Psoas muscle (tissue), 8 donors: Measurements from ENCODE around the gene ZBTB49. TPM values are rescaled to one million over a fixed set of nuclear protein-coding genes. Genes with fewer than 3 reads are reported as not detected.

ENCODE experiments used
- ATAC-seq, 4 donors: fragments of 200-7000 bp; cut with Tn5 transposase; one replicate each; pipeline ENCODE4 v1.9.1; 2020; ENCODE audit warnings: moderate library complexity in 3 of 4, mild to moderate bottlenecking in 2 of 4
- DNase-seq, 2 donors: peaks; one replicate each; pipeline ENCODE4 v3.0.0-alpha.2; 2020
- H3K27ac ChIP-seq: fragments of 200-600 bp; one replicate; pipeline ENCODE4 v1.8.0; 2022
- H3K27me3 ChIP-seq, 3 donors: fragments of 200-600 bp in 1 of 3; one replicate each; pipeline versions ENCODE4 v1.6.1 to v1.8.0; 2013 to 2022; ENCODE audit warnings: low read length in 2 of 3, mild to moderate bottlenecking in 2 of 3, moderate library complexity in 1 of 3; ENCODE audit not compliant: insufficient read depth in 3 of 3
- H3K36me3 ChIP-seq, 2 donors: fragments of 200-600 bp in 1 of 2; one replicate each; pipeline versions ENCODE4 v1.6.1 to v1.8.0; 2013 to 2022; ENCODE audit warnings: low read depth in 1 of 2, mild to moderate bottlenecking in 1 of 2, moderate library complexity in 1 of 2; ENCODE audit not compliant: insufficient read depth in 1 of 2
- H3K4me1 ChIP-seq: fragments of 200-600 bp; one replicate; pipeline ENCODE4 v1.8.0; 2022
- H3K4me3 ChIP-seq: fragments of 200-600 bp; one replicate; pipeline ENCODE4 v1.8.0; 2022; ENCODE audit warnings: mild to moderate bottlenecking
- H3K9me3 ChIP-seq: fragments of 200-600 bp; one replicate; pipeline ENCODE4 v1.8.0; 2022
- WGBS, 3 donors: extraction: QIAGEN DNeasy Blood & Tissue Kit; methylation state at CpG; one replicate each; pipeline versions ENCODE4 v1.1.6 to v1.1.7; 2013; 5-methylcytosine and 5-hydroxymethylcytosine counted together
- intact Hi-C, 2 donors: fragments of 100-400 bp; cut with DNase I; formaldehyde crosslinking; loops; one replicate each; pipeline versions ENCODE4 v1.11.0 to v1.14.2; 2022
- polyA plus RNA-seq, 3 donors: library from polyadenylated mRNA; stranded (reverse); fragments of 200-250 nt; gene quantifications; one replicate each; pipeline ENCODE4 v1.2.3, GENCODE V29; 2013
- total RNA-seq, 4 donors: library from RNA; stranded (reverse); fragmentation: NEBNext Ultra II Directional in 2 of 4; extraction: Animal tissue kit (Norgen Biotek cat#: 25700) in 2 of 4; gene quantifications; one replicate each; pipeline versions ENCODE4 v1.2.1 to v1.2.4, GENCODE V29; 2021 to 2023
- TF ChIP-seq, protein P1 (sequence below): fragments of 200-600 bp; IDR thresholded peaks from one replicate; pipeline ENCODE4 v1.8.0; 2022; ENCODE audit warnings: antibody characterized with exemption
- donor health status: healthy with polysubstance abuse.
- donor health status: DM: no; HTN: no; CAD: no; lungs with moderate emphysema.
- donor health status: Bipolar disorder and iron deficiency.
- donor health status: healthy.
- donor health status: DM: yes; HTN: yes; CAD: no.
- donor health status: DM: no; HTN: no; CAD: no.
- donor health status: DM: no; HTN: no; CAD: no.
- donor health status: DM: yes; HTN: yes; CAD: no.

ZBTB49 gene
- total and polyA plus RNA-seq, 7 donors = 2.5 to 7.0 (median 4.2) TPM

GRCh38 chr4:4364061-4364460 is 74.0 kb downstream of the ZBTB49 start:
- ATAC-seq = no peak

GRCh38 chr4:4364486-4365208 is 74.6 kb downstream of the ZBTB49 start:
- no peak for DNase-seq
- 70 to 71% (median 71%) methylated on average over 9 of the region's 9 CpGs for WGBS, 3 donors
- TF ChIP-seq, protein P1, sequence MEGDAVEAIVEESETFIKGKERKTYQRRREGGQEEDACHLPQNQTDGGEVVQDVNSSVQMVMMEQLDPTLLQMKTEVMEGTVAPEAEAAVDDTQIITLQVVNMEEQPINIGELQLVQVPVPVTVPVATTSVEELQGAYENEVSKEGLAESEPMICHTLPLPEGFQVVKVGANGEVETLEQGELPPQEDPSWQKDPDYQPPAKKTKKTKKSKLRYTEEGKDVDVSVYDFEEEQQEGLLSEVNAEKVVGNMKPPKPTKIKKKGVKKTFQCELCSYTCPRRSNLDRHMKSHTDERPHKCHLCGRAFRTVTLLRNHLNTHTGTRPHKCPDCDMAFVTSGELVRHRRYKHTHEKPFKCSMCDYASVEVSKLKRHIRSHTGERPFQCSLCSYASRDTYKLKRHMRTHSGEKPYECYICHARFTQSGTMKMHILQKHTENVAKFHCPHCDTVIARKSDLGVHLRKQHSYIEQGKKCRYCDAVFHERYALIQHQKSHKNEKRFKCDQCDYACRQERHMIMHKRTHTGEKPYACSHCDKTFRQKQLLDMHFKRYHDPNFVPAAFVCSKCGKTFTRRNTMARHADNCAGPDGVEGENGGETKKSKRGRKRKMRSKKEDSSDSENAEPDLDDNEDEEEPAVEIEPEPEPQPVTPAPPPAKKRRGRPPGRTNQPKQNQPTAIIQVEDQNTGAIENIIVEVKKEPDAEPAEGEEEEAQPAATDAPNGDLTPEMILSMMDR = no peak
- Histone ChIP-seq H3K4me1 (no peaks in the 10 kb centered on the region), H3K9me3 (no peaks in the 10 kb centered on the region), H3K4me3 (no peak overlapping the region), H3K36me3 (no peaks in the 10 kb centered on the region), H3K27me3 (peaks cover 0 to 20% (median 8%) of the 10 kb centered on the region in 3 donors), H3K27ac (no peak overlapping the region)
- ATAC-seq = no peak
- intact Hi-C loops = no loop called here

More at GRCh38 chr4:4364061-4364460, 74.0 kb downstream of the ZBTB49 start:
- Histone ChIP-seq H3K27me3 (peaks cover 0 to 25% (median 8%) of the 10 kb centered on the region in 3 donors), H3K4me3 (no peak overlapping the region), H3K27ac (no peak overlapping the region), H3K4me1 (no peaks in the 10 kb centered on the region), H3K9me3 (no peaks in the 10 kb centered on the region), H3K36me3 (no peaks in the 10 kb centered on the region)
- TF ChIP-seq, protein P1 = no peak
- no peak for DNase-seq
- 53 to 68% (median 54%) methylated on average over 3 of the region's 3 CpGs for WGBS, 3 donors
- intact Hi-C loops = no loop called here

DNA sequence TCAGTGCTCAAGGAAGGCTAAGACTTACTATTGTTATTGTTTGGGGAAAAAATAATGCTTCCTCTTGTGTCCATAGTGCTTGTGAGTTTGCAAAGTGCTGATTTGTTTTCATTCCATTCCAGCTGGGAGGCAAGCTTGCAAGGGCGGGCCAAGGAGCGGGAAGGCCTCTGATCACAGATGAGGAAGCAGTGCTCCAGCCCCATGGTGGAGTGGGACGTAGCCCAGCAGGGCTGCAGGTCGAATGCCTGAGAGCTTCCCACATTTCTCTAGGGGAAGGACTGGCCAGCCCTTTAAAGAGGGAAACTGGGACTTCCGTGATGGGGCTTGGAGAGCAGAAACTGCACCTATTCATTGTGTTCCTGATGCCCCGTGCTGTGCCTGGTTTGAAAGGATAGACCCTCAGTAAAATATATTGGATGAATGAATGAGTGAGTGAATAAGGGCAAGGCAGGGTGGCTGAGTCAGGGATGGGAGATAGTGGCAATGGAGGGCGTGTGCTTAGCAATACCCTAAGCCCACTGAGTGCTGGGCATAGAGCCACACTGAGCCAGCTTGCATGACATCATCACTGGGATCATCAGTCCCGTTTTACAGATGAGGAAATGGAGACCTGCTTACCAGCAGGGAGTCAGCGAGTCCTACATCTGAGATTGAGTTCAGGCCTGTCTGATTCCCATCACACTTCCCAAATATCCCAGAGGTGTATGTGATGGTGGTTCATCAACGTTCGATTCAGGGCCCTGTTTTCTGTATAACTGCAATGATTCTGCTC is 78.9 kb downstream of the ZBTB49 start:
- intact Hi-C loops = no loop called here
- Histone ChIP-seq H3K4me3 (no peak overlapping the region), H3K27me3 (peaks cover 0 to 5% (median 5%) of the 10 kb centered on the region in 3 donors), H3K9me3 (no peaks in the 10 kb centered on the region), H3K27ac (no peak overlapping the region), H3K36me3 (no peaks in the 10 kb centered on the region), H3K4me1 (no peaks in the 10 kb centered on the region)
- WGBS, 3 donors = 65 to 73% (median 68%) methylated on average over 11 of the region's 11 CpGs
- no peak for DNase-seq
- TF ChIP-seq, protein P1 = no peak
- no peak for ATAC-seq

Other genes starting within 250 kb of the ZBTB49 start
- not detected for gene OTOP1, start 63.3 kb upstream of the ZBTB49 start, total RNA-seq
- not detected for gene OTOP1, start 63.3 kb upstream of the ZBTB49 start, polyA plus RNA-seq
- 1 to 10 TPM; 5.5 to 7.8 (median 6.5) TPM for gene TMEM128, start 42.0 kb upstream of the ZBTB49 start, total RNA-seq
- 1 to 10 TPM; 6.5 to 7.4 (median 7.0) TPM for gene TMEM128, start 42.0 kb upstream of the ZBTB49 start, polyA plus RNA-seq
- 10 to 100 TPM; 12.8 to 26.6 (median 15.1) TPM for gene LYAR, start 97 bp upstream of the ZBTB49 start, total RNA-seq
- 10 to 100 TPM; 17.7 to 60.8 (median 38.7) TPM for gene LYAR, start 97 bp upstream of the ZBTB49 start, polyA plus RNA-seq
- gene NSG1, start 96.9 kb downstream of the ZBTB49 start, total RNA-seq = under 1 TPM in 3 of 4 donors, not detected in 1; 0.11 to 0.50 (median 0.28) TPM
- under 1 TPM in 2 of 3 donors, not detected in 1; 0.12 to 0.36 TPM for gene NSG1, start 96.9 kb downstream of the ZBTB49 start, polyA plus RNA-seq